Pons (tissue), 1 donor: Measurements from ENCODE around the gene KLF11.
"Not testable (repeated sequence)": the region's sequence is repeated elsewhere in the genome, so short reads cannot be mapped to it uniquely, and the experiment has no call there.

Experiments used
- DNase-seq: peaks from one replicate; pipeline ENCODE4 v3.0.0-alpha.2; 2016; ENCODE audit warnings: low spot score

The KLF11 gene

DNA sequence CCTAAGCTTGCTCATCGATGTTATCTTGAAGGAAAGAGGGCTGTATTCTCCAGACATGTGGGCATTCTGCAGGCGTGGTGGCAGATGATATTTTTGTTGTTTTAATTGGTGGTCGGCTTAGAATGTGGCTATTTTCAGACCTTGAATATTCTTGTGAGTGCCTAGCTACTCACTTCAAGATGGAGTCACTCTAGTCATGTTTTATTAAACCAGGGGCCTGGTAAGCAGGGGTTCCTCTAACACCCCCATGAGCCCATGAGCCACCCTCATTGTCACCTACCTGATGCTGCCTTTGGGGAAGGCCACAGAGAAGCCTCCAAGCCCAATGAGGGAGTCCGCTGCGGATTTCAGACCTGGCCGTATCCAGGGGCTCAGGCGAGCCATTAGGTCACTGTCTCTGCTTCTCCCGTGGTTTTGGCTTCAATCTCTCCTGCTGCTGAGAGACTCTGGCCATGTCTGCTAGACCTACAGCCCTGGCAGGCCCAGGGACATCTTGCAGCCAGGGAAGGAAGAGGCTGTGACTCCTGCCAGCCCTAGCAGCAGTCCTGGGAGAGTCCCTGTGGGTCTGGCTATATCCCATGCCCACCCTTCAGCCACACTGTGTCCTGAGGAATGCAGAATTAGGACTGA lies 16.3 kb upstream of the KLF11 start:
- no peak for DNase-seq

DNA sequence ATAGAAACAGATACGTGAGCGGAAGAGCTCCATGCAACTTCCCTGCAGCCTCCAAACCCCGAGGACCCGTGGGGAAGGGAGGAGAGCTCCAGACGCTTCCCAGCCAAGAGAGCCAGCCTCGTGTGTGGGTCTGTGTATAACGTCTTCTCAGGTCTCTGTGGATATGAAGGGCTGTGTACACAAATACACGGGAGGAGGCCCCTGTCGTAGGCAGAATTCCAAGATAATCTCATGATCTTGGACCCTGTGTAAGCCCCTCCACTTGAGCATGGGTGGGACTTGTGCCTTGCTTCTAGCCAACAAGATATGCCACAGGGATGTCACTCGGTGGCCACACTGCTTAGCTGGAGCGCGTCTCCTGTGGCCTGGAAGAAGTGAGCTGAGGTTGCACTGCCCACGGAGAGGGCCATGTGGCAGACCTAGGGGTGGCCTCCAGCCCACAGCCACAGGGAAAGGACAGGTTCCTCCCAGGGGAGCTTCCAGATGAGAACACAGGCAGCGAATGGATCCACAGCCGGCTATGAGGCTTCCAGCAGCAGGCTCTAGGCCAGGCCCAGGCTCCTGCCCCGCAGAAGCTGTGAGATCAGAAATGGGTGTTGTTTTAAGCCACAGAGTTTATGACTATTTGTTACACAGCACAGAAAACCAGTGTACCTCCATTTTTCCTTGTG lies 15.6 kb upstream of the KLF11 start:
- no peak for DNase-seq

DNA sequence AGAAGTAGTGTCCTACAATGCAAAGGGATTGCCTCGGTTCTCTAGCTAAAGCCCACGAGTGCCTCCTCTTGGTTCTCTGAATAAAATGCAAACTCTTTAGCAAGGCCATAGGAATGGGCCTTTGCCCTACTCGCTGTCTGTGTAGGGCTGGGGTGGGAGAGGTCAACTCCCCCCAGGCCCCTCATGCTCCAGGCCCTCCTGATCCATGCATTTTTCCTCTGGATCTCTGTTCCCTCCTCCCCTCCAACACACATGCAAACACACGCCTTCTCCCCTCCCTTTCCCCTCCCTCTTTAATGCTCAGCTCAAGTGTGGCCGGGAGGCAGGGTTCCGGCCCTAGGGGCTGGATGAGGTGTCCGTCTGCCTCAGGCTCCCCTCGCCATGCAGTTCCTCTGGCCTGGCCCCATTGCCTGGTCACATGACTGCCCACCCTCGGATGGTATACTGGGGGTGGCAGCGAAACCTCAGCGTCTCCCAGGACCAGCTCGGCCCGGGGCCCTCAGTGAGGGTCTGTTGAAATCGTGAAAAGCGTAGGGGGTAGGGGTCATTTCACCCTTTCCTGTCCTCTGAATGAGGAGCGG lies 14.9 kb upstream of the KLF11 start:
- no peak for DNase-seq

DNA sequence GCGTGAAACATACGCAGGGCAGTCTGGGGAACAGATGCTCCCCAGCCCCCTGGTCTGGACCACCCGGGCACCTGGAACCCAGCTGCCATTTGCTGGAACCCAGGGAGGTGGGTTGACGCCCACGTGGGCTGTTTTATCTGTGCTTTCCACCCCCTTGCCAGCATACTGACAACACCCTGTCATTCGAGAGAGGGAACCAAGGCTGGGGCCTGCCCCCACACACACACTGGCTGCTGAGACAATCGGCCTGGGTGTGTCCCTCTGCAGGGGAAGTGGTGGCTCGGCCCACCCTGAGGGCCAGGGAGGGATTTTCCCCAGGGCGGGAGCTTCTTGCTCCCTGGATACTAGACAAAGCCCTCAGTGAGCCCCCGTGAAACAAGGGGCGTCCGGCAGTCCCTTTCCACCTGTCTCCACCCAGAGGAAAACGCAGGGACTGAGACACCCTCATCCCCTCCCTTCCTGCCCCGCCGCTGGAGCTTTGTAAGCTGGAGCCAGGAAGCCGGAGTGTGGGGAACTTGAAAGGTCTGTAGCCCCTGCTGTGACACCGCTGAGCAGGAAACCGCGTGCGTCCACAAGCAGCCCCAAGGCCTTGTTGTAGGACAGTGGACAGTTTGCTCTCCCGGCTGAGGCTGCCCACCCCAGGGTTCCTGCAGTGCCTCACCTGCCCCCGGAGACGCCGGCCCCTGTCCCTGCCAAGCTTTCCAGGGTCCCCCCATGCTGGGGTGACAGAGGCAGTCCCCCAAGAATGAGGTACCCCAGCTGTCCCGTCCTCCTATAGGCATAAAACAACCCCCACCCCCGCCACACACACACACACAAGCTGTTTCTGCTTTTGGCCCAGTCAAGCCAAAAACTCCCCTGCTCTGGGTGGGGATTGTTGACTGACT lies 14.1 kb upstream of the KLF11 start:
- DNase-seq, result no peak

DNA sequence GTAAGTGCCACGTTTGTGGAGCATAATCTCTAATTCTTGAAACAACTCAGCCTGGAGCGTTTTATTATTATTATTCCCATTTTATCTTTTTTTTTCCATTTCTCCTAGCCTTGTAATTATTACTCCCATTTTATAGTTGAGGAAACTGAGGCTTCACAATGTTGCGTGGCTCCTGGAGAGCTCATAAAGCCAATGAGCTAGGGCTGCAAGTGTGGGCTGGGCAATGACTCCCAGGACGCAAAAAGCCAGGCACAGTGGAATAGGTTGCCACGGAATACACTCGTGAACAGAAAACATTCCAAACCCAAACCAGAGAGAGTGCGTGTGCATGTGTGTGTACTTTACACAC lies 13.5 kb upstream of the KLF11 start:
- no peak for DNase-seq

- no peak for DNase-seq
Observed at GRCh38 chr2:10030311-10030736, 13.0 kb upstream of the KLF11 start.

DNA sequence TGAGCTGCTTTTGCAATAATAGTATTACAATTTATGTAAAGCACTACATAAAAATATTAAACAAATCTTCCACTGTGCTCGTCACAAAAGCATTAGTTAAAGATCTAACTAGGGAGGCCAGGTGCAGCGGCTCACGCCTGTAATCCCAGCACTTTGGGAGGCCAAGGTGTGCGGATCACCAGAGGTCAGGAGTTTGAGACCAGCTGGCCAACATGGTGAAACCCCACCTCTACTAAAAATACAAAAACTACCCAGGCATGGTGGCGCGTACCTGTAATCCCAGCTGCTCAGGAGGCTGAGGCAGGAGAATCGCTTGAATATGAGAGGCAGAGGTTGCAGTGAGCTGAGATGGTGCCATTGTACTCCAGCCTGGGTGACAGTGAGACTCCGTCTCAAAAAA lies 12.6 kb upstream of the KLF11 start:
- not testable (repeated sequence) for DNase-seq

DNA sequence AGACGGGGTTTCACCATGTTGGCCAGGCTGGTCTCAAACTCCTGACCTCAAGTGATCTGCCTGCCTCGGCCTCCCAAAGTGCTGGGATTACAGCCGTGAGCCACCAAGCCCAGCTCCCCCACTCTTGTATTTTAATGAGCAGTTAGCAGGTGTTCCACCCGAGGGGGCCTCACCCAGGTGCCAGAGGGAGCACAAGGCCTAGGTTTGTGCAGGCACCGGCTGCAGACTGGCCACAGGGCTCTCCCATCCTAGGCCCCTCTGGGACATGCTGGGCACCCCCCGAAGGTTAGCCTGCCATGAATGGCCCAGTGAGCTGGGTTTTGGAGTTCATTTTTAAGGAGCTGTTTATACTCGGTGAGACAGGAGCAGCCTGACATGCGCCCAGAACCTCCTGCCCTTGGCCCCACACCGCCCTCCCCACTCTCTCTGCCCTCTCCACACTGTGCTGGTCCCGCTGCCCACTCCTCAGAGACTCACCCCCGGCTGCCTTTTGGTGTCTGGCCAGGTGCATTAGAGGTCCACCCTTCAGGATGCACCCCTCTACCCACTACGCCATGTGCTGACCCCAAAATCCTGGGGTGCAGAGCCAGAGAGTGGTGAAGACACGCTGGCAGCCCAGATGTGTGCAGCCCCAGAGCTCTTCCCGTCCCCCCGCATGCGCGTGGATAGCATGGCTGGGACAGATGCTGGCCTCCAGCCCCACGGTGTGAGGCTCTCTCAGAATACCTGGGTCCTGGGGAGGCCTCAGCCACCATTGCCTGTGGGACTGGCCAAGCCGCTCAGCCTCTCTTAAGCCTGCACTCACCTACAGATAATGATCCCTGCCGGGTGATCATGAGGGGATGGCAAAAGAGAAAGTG lies 11.2 kb upstream of the KLF11 start:
- DNase-seq, result no peak

DNA sequence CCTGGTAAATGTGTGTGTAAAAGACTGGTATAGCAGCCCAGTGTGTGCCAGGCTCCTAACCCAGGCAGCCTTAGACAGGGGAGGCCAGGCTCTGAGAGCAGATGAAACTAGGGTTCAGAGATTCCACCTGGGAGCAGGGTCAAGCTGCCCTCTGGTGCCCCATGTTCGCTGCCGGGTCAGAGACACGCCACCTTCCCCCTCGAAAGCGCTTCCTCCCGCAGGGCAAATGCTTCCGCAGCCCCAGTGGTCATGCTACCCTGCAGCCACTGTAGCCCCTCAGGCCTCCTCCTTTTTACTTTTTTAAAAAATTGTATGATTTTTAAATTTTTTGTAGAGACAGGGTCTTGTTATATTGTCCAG lies 10.6 kb upstream of the KLF11 start:
- DNase-seq, result no peak

DNA sequence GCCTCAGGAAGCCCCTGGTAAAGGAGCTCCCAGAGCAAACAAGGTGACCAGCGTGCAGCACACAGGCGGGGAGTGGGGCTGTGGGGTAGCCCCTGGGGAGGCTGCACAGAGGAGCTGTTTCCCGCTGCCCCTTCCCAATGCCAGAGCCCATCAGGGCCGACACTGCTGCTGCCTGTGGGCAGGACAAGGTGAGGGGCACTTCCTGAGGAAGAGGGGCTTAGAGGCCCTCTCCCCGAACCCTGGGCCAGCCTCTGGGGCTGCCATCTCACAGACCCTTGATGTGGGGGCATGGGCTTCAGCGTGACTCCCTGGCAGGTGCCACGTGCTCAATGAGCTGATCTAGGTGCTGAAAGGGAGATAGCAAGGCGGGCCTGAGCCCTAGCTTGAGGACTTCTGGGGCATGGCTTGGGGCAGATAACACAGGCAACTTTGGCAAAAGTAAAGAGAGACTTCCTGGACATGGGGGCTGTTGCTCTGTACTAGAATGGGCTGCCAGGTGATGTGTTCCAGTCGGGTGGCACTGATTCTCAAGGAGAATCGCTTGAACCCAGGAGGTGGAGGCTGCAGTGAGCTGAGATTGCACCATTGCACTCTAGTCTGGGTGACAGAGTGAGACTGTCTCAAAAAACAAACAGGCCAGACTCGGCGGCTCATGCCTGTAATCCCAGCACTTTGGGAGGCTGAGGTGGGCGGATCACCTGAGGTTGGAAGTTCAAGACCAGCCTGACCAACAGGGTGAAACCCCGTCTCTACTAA lies 9.9 kb upstream of the KLF11 start:
- DNase-seq, result no peak

DNA sequence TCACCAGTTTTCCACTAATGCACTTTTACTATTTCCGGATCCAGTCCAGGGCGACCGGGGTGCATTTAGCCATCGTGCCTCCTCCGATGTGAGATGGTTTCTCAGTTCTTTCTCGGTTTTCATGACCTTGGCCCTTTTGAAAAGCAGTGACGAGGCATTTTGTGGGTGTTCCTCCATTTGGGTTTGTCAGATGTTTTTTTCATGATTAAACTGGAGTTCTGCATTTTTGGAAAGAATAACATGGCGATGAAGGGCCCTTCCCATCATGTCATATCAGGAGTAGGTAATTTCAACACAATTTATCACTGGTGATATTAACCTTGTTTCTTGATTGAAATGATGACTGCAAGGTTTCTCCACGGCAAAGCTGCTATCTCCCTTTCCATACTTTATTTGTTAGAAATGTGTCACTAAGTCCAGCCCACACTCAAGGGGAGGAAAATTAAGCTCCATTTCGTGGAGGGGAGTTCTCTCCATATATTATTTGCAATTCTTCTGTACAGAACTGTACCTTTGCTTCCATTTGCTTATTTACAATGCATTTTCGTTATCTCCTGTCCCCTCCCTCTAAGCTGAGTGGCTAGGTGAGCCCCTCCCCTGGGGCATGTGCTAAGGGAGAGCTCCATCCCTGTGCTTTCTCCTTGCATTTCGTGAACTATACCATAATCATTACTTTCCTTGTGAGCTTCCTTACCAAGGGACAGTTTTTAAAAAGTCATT lies 8.9 kb upstream of the KLF11 start:
- no peak for DNase-seq

DNA sequence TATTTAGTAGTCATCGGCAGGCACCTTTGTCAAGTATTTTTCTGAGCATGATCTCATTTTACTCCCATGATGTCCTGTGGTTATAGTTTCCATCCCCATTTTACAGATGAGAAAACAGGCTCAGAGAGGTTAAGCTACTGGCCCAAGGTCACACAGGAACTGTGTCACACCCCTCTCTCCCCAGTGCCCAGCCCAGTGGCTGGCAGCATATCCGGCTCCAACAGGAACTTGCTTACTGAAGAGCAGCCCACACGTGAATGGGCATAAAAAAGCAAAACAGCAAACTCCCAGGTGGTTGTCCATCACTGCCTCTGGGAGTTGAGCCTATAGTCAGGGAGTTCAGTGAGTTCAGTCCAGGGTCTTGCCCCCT lies 8.3 kb upstream of the KLF11 start:
- DNase-seq, result no peak

GRCh38 chr2:10035633-10036032 lies 7.7 kb upstream of the KLF11 start:
- no peak for DNase-seq

DNA sequence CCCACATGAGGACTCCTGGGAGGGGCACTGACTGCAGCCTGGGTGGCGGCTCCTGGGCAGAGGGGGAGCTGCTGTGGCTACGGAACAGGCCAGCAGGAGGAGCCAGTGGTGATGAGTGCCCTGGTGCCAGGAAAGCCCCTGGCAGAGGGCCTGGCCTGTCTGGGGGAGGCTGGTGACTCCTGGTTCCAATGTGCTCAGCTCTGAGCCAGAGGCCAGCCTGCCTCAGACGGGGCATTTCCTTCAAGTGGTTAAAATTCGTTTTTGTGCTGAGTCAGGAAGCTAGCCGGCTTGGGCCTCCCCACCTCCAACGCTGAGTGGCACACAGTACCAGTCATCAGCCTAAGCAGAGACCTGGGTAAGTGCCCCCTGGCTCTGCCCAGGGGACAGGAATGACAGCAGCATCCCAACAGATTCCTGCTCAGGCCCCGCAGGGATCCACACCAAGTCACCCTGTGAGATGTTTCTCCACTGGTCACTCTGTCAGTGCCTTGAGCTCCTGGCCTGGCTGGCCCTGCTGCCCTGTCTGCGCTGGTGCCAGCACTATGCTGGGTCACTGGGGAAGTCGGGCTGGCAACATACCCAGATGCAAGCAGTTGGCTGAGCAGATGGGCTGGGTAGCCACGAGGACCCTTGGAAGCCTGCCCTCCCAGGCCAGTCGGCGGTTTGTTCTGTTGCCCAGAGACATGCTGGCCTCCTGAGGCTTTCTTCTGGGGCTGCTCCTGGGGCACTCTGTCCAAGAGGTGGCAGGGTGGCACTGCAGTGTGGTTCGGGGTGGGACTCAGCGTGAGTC lies 7.1 kb upstream of the KLF11 start:
- peak; percentile 91 for DNase-seq

GRCh38 chr2:10038123-10038522 lies 5.2 kb upstream of the KLF11 start:
- no peak for DNase-seq

DNA sequence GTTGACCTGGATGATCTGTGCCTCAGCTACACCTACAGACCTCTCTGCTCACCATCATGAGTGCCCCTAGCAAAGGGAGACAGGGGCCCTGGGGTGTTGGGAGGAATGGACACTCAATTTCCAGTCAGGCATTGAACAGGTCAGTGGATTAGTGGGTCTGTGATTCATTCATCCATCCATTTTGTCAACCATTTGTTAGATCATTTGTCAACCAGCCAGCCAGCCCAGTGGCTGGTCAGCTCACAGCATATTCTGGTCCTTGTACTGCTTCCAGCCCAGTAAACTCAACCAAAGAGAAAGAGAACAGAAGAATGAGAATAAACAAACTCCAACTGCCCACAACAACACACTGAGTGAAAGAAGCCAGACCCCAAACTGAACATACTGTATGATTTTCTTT lies 4.6 kb upstream of the KLF11 start:
- no peak for DNase-seq

DNA sequence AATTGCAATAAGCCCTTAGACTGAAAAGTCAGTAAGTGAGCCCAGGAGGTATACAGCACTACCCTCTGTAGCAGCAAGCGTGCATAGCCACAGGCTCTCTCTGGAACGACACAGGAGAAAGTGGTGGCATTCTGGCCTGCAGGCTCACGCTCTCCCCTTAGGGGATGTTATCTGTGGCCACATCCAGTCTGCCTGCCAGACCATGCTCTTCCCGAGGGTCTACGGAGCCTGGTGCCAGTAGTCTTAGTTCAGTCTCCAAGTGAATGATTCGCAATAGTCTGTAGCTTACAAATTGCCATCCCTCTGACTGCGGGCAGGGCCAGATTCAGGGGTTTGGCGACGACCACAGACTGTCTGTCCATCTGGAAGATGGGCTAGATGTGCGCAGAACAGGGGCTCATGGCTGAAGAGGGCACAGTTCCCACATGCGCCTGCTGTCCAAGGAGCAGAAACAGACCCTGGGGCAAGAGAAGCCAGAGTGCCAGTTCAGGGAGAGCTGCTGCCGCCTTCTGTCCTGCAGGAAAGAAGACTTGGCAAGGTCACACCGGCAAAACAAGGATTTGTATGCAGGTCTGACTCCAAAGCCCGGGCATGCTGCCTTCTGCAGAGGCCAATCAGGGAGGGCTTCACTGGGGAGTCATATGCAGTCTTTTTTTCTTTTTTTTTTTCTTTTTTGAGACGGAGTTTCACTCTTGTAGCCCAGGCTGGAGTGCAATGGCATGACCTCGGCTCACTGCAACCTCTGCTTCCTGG lies 3.5 kb upstream of the KLF11 start:
- peak; percentile 85 for DNase-seq

DNA sequence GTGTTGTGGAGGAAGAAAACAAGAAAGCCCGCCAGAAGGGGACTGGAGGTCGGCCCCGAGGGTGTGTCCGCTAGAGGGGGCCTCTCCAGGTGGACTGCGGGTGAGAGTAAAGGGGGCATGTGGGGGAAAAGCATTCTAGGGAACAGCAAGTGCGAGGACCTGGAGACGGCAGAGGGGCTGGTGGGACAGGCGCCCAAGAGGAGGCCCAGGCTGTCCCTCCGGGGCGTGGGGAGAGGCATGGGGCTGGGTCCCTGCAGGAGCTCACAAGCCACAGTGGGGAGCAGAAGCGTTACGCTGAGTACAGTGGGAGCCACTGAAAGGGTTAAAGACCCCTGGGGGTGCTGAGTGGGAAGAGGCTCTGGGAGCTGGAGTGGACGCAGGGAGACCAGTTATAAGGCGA lies 1.6 kb upstream of the KLF11 start:
- no peak for DNase-seq
